A673 (cell line): ENCODE results near the gene PDE4B.

Experiments used
- CTCF ChIP-seq: fragments of 300-800, 200-600 bp; sonication (generic); conservative IDR thresholded peaks from 2 replicates; pipeline ENCODE4 v1.5.1; 2017; ENCODE audit warnings: low read depth, mild to moderate bottlenecking, antibody characterized with exemption, low read length, moderate library complexity, mixed read lengths
- EZH2 ChIP-seq: fragments of 200-600 bp; sonication (generic); IDR thresholded peaks from 2 replicates; pipeline ENCODE4 v1.6.1; 2017; ENCODE audit warnings: borderline replicate concordance, low read depth, mild to moderate bottlenecking, mixed read lengths, antibody characterized with exemption, low read length; ENCODE audit not compliant: poor library complexity, severe bottlenecking

GRCh38 chr1:66137235-66137634, 344.5 kb downstream of the PDE4B start:
- TF ChIP-seq CTCF (no peak), EZH2 (no peak)
